ENCODE results near the gene ATP4A. TPM values are rescaled to one million over a fixed set of nuclear protein-coding genes. Genes with fewer than 3 reads are reported as not detected.

Gene ATP4A
- total RNA-seq, 1 experiment from 2014 or later = not detected

GRCh38 chr19:35521124-35521743 is 42.2 kb downstream of the ATP4A start:
- POLR2A ChIA-PET = no interaction called here
- H3K36me3 ChIP-seq (ENCODE audit: control insufficient read depth, insufficient read depth, low read length) = no peaks in the 10 kb centered on the region

GRCh38 chr19:35519291-35519690 is 44.2 kb downstream of the ATP4A start:
- H3K4me1 ChIP-seq = no peaks in the 10 kb centered on the region
- no peak for DNase-seq
- peaks cover 1% of the 10 kb centered on the region for H3K27me3 Mint-ChIP-seq (ENCODE audit: insufficient read depth, unreplicated experiment)
- no peak overlapping the region for H3K27ac Mint-ChIP-seq (ENCODE audit: unreplicated experiment)
- intact Hi-C loops (cut with micrococcal nuclease; ENCODE audit: unreplicated experiment) = no loop called here
- BruUV-seq (replicated peaks) = no TSS peak
- peaks cover 5% of the 10 kb centered on the region for H3K4me1 Mint-ChIP-seq (ENCODE audit: low read depth, unreplicated experiment)
- H3K36me3 ChIP-seq (ENCODE audit: control insufficient read depth, insufficient read depth, low read length) = no peaks in the 10 kb centered on the region
- H3K4me3 Mint-ChIP-seq (ENCODE audit: unreplicated experiment) = no peak overlapping the region
- peaks cover 5% of the 10 kb centered on the region for H3K36me3 Mint-ChIP-seq (ENCODE audit: insufficient read depth, unreplicated experiment)
- no peaks in the 10 kb centered on the region for H3K27me3 ChIP-seq (replicated peaks; ENCODE audit: control insufficient read depth, insufficient read depth, low read length)
- no peak for TF ChIP-seq CTCF (IDR thresholded peaks at IDR 0.05; ENCODE audit: insufficient read depth in 1 of 2, low read depth in 1 of 2, low read length in 1 of 2, severe bottlenecking in 1 of 2, unreplicated experiment in 1 of 2)
- no peaks in the 10 kb centered on the region for H3K9me3 ChIP-seq
- CTCF ChIA-PET = no interaction called here
- no peak overlapping the region for H3K4me3 ChIP-seq (ENCODE audit: low read depth, low read length)
- H3K9me3 Mint-ChIP-seq (ENCODE audit: unreplicated experiment) = no peaks in the 10 kb centered on the region
- POLR2A ChIA-PET = no interaction called here

More at GRCh38 chr19:35521124-35521743, 42.2 kb downstream of the ATP4A start:
- DNase-seq = no peak
- Histone ChIP-seq H3K27me3 (replicated peaks; ENCODE audit: control insufficient read depth, insufficient read depth, low read length) (no peaks in the 10 kb centered on the region), H3K4me1 (no peaks in the 10 kb centered on the region), H3K9me3 (no peaks in the 10 kb centered on the region), H3K4me3 (ENCODE audit: low read depth, low read length) (no peak overlapping the region)
- Mint-ChIP-seq H3K9me3 (ENCODE audit: unreplicated experiment) (no peaks in the 10 kb centered on the region), H3K27me3 (ENCODE audit: insufficient read depth, unreplicated experiment) (peaks cover 4% of the 10 kb centered on the region), H3K36me3 (ENCODE audit: insufficient read depth, unreplicated experiment) (peaks cover 5% of the 10 kb centered on the region), H3K4me3 (ENCODE audit: unreplicated experiment) (no peak overlapping the region), H3K4me1 (ENCODE audit: low read depth, unreplicated experiment) (peaks cover 7% of the 10 kb centered on the region), H3K27ac (ENCODE audit: unreplicated experiment) (no peak overlapping the region)
- TF ChIP-seq CTCF (IDR thresholded peaks at IDR 0.05; ENCODE audit: insufficient read depth in 1 of 2, low read depth in 1 of 2, low read length in 1 of 2, severe bottlenecking in 1 of 2, unreplicated experiment in 1 of 2) = no peak
- CTCF ChIA-PET = interaction anchor here (1.5 kb wide), 1 partner anchor 11 kb away, joined by 3 read pairs; no protein-coding TSS in a partner anchor
- intact Hi-C loops (cut with micrococcal nuclease; ENCODE audit: unreplicated experiment) = no loop called here
- no TSS peak for BruUV-seq (replicated peaks)

- H3K27ac Mint-ChIP-seq (ENCODE audit: unreplicated experiment) = no peak overlapping the region
- H3K4me3 Mint-ChIP-seq (ENCODE audit: unreplicated experiment) = no peak overlapping the region
- POLR2A ChIA-PET = interaction anchor here (0.5 kb wide), 1 partner anchor 8 kb away, joined by 3 read pairs; no protein-coding TSS in a partner anchor
Observed at GRCh38 chr19:35518313-35518712, 45.1 kb downstream of the ATP4A start.

More at GRCh38 chr19:35518313-35518712, 45.1 kb downstream of the ATP4A start:
- H3K4me1 ChIP-seq = no peaks in the 10 kb centered on the region
- intact Hi-C loops (cut with micrococcal nuclease; ENCODE audit: unreplicated experiment) = no loop called here
- DNase-seq = no peak
- H3K27me3 Mint-ChIP-seq (ENCODE audit: insufficient read depth, unreplicated experiment) = no peaks in the 10 kb centered on the region
- H3K36me3 ChIP-seq (ENCODE audit: control insufficient read depth, insufficient read depth, low read length) = no peaks in the 10 kb centered on the region
- CTCF ChIA-PET = no interaction called here
- peaks cover 5% of the 10 kb centered on the region for H3K36me3 Mint-ChIP-seq (ENCODE audit: insufficient read depth, unreplicated experiment)
- H3K9me3 ChIP-seq = no peaks in the 10 kb centered on the region
- no peaks in the 10 kb centered on the region for H3K9me3 Mint-ChIP-seq (ENCODE audit: unreplicated experiment)
- no peak for TF ChIP-seq CTCF (IDR thresholded peaks at IDR 0.05; ENCODE audit: insufficient read depth in 1 of 2, low read depth in 1 of 2, low read length in 1 of 2, severe bottlenecking in 1 of 2, unreplicated experiment in 1 of 2)
- H3K27me3 ChIP-seq (replicated peaks; ENCODE audit: control insufficient read depth, insufficient read depth, low read length) = no peaks in the 10 kb centered on the region
- H3K4me1 Mint-ChIP-seq (ENCODE audit: low read depth, unreplicated experiment) = no peaks in the 10 kb centered on the region
- no TSS peak for BruUV-seq (replicated peaks)
- H3K4me3 ChIP-seq (ENCODE audit: low read depth, low read length) = no peak overlapping the region

Measured in Caco-2 (cell line).